ENCODE measurements around the gene IL17RB. TPM values are rescaled to one million over a fixed set of nuclear protein-coding genes. Genes with fewer than 3 reads are reported as not detected.

Gene IL17RB
- total and polyA plus RNA-seq, 2 of the 8 experiments (the other 6 are each of a cell fraction or from before 2014, with no cell fraction given): 7.0 to 24.6 TPM

DNA sequence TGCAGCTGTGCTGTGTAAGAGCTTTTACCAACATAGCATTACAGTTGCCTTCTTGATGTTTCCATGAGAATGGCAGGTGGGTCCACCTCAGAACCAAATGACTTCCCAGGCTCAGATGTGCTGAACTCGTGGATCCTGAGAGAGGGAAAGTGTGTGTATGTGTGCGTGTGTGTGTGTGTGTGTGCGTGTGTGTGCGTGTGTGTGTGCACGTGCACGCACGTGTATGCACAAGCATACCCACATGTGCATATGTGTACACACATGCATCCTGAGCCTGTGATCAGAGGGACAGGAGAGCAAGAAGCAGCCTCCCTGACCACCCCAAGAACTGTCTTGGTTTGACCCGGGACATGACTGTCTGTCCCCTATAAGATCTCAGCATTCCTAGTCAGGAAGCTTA lies 48.2 kb upstream of the IL17RB start (continued):
- TF ChIP-seq, protein P1, sequence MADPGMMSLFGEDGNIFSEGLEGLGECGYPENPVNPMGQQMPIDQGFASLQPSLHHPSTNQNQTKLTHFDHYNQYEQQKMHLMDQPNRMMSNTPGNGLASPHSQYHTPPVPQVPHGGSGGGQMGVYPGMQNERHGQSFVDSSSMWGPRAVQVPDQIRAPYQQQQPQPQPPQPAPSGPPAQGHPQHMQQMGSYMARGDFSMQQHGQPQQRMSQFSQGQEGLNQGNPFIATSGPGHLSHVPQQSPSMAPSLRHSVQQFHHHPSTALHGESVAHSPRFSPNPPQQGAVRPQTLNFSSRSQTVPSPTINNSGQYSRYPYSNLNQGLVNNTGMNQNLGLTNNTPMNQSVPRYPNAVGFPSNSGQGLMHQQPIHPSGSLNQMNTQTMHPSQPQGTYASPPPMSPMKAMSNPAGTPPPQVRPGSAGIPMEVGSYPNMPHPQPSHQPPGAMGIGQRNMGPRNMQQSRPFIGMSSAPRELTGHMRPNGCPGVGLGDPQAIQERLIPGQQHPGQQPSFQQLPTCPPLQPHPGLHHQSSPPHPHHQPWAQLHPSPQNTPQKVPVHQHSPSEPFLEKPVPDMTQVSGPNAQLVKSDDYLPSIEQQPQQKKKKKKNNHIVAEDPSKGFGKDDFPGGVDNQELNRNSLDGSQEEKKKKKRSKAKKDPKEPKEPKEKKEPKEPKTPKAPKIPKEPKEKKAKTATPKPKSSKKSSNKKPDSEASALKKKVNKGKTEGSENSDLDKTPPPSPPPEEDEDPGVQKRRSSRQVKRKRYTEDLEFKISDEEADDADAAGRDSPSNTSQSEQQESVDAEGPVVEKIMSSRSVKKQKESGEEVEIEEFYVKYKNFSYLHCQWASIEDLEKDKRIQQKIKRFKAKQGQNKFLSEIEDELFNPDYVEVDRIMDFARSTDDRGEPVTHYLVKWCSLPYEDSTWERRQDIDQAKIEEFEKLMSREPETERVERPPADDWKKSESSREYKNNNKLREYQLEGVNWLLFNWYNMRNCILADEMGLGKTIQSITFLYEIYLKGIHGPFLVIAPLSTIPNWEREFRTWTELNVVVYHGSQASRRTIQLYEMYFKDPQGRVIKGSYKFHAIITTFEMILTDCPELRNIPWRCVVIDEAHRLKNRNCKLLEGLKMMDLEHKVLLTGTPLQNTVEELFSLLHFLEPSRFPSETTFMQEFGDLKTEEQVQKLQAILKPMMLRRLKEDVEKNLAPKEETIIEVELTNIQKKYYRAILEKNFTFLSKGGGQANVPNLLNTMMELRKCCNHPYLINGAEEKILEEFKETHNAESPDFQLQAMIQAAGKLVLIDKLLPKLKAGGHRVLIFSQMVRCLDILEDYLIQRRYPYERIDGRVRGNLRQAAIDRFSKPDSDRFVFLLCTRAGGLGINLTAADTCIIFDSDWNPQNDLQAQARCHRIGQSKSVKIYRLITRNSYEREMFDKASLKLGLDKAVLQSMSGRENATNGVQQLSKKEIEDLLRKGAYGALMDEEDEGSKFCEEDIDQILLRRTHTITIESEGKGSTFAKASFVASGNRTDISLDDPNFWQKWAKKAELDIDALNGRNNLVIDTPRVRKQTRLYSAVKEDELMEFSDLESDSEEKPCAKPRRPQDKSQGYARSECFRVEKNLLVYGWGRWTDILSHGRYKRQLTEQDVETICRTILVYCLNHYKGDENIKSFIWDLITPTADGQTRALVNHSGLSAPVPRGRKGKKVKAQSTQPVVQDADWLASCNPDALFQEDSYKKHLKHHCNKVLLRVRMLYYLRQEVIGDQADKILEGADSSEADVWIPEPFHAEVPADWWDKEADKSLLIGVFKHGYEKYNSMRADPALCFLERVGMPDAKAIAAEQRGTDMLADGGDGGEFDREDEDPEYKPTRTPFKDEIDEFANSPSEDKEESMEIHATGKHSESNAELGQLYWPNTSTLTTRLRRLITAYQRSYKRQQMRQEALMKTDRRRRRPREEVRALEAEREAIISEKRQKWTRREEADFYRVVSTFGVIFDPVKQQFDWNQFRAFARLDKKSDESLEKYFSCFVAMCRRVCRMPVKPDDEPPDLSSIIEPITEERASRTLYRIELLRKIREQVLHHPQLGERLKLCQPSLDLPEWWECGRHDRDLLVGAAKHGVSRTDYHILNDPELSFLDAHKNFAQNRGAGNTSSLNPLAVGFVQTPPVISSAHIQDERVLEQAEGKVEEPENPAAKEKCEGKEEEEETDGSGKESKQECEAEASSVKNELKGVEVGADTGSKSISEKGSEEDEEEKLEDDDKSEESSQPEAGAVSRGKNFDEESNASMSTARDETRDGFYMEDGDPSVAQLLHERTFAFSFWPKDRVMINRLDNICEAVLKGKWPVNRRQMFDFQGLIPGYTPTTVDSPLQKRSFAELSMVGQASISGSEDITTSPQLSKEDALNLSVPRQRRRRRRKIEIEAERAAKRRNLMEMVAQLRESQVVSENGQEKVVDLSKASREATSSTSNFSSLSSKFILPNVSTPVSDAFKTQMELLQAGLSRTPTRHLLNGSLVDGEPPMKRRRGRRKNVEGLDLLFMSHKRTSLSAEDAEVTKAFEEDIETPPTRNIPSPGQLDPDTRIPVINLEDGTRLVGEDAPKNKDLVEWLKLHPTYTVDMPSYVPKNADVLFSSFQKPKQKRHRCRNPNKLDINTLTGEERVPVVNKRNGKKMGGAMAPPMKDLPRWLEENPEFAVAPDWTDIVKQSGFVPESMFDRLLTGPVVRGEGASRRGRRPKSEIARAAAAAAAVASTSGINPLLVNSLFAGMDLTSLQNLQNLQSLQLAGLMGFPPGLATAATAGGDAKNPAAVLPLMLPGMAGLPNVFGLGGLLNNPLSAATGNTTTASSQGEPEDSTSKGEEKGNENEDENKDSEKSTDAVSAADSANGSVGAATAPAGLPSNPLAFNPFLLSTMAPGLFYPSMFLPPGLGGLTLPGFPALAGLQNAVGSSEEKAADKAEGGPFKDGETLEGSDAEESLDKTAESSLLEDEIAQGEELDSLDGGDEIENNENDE (IDR thresholded peaks at IDR 0.05; ENCODE audit: insufficient replicate concordance, low read length): no peak
- TF ChIP-seq TBP (IDR thresholded peaks at IDR 0.05; ENCODE audit: low read depth, low read length): no peak
- TF ChIP-seq ZNF274 (IDR thresholded peaks at IDR 0.05; ENCODE audit: borderline replicate concordance, extremely low read depth, low read length): no peak
- TF ChIP-seq, protein P2, sequence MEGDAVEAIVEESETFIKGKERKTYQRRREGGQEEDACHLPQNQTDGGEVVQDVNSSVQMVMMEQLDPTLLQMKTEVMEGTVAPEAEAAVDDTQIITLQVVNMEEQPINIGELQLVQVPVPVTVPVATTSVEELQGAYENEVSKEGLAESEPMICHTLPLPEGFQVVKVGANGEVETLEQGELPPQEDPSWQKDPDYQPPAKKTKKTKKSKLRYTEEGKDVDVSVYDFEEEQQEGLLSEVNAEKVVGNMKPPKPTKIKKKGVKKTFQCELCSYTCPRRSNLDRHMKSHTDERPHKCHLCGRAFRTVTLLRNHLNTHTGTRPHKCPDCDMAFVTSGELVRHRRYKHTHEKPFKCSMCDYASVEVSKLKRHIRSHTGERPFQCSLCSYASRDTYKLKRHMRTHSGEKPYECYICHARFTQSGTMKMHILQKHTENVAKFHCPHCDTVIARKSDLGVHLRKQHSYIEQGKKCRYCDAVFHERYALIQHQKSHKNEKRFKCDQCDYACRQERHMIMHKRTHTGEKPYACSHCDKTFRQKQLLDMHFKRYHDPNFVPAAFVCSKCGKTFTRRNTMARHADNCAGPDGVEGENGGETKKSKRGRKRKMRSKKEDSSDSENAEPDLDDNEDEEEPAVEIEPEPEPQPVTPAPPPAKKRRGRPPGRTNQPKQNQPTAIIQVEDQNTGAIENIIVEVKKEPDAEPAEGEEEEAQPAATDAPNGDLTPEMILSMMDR (IDR thresholded peaks at IDR 0.05; ENCODE audit: control extremely low read depth in 1 of 3, insufficient read depth in 1 of 3, low read depth in 1 of 3, low read length in 3 of 3): no peak
- no peak for TF ChIP-seq KDM1A (IDR thresholded peaks at IDR 0.05; ENCODE audit: borderline replicate concordance, low read length)
- no peak for TF ChIP-seq TAF7 (optimal IDR thresholded peaks at IDR 0.05; ENCODE audit: borderline replicate concordance, low read depth, low read length)
- TF ChIP-seq CBX5 (IDR thresholded peaks at IDR 0.05; ENCODE audit: low read depth, low read length): no peak
- no peak for TF ChIP-seq RFX5 (IDR thresholded peaks at IDR 0.05; ENCODE audit: borderline replicate concordance, low read depth, low read length)
- no peak for TF ChIP-seq SAP30 (IDR thresholded peaks at IDR 0.05; ENCODE audit: insufficient read depth, insufficient replicate concordance, low read length)
